Erythroblast (primary cell): Measurements from ENCODE around the gene ABO.

Source experiments
- GATA1 ChIP-seq: IDR thresholded peaks from 2 replicates; pipeline ENCODE4 v1.6.1; 2011; ENCODE audit warnings: low read depth, mild to moderate bottlenecking, control low read depth, low read length, moderate library complexity
- POLR2A ChIP-seq: IDR thresholded peaks from 2 replicates; pipeline ENCODE4 v1.6.1; 2011; ENCODE audit warnings: mild to moderate bottlenecking, low read length

DNA sequence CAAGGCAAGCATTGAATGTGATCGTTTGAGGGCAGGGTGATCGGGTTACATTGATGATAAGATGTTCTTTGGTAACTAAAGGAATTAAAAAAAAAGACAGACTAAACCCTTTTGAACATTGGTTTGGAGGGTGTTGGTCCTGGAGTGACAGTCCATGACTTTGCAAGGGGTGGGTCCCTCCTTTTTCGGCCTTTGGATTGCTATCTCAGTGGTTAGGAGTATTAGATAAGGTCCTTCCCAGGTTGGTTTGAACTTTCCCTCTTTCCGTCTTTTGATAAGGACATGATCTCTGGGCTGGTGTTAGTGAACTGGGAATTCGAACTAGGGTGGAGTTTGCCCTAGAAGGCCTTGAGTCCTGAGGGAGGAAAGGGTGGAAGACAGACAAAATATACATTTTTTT, 5.4 kb upstream of the ABO start:
- TF ChIP-seq POLR2A (no peak), GATA1 (no peak)
